ENCODE results near the gene MYEF2. TPM values are rescaled to one million over a fixed set of nuclear protein-coding genes. Genes with fewer than 3 reads are reported as not detected.

The MYEF2 gene
- total and polyA plus RNA-seq, 2 of the 13 experiments (the other 11 are each of a cell fraction or from before 2014, with no cell fraction given), result 10.3 to 10.5 TPM

DNA sequence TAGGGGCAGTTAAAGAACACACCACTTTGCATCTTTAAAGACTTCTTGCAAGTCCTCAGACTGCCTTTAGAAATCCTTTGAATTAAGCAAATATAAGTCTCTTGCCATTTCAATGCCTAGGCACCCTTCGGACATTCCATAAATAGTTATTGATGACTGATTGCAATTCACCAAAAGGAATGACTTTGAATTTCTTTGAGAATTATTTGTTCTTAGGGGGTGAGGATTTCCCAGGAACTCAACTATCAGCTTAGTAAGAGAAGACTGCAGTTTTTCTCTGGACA, 495 bp upstream of the MYEF2 start:
- Histone ChIP-seq H3K36me3 (replicated peaks in 1 of 2; ENCODE audit: control insufficient read depth in 1 of 2, insufficient read depth in 2 of 2, low read length in 2 of 2) (no peaks in the 10 kb centered on the region), H3K9me3 (ENCODE audit: low read length) (no peaks in the 10 kb centered on the region), H2AFZ (ENCODE audit: low read length) (no peak overlapping the region), H3K9ac (ENCODE audit: insufficient read depth, low read depth, low read length) (no peak overlapping the region), H3K4me1 (ENCODE audit: insufficient read depth, low read length) (peaks cover 11% of the 10 kb centered on the region), H3K27me3 (ENCODE audit: control insufficient read depth in 1 of 2, insufficient read depth in 2 of 2, low read length in 2 of 2) (0 out of 5 replicates have a peak, but pooled peaks cover 0 to 4% of the 10 kb centered on the region in 2 experiments), H3K4me3 (replicated peaks in 1 of 3; ENCODE audit: insufficient read depth in 1 of 3, low read depth in 2 of 3, low read length in 3 of 3) (peak overlapping the region; percentile 66 to 68 (median 66); a peak in 4 of 6 replicates), H3K79me2 (ENCODE audit: insufficient read depth, low read length) (peaks cover 4% of the 10 kb centered on the region), H3K27ac (ENCODE audit: extremely low read length, insufficient read depth, low read length) (no peak overlapping the region), H3K4me2 (ENCODE audit: low read depth, low read length) (peak overlapping the region; percentile 54; the same call in 1 of the 2 replicates), H4K20me1 (ENCODE audit: insufficient read depth, low read length) (no peaks in the 10 kb centered on the region)
- intact Hi-C loops (cut with micrococcal nuclease; ENCODE audit: unreplicated experiment), result no loop called here
- POLR2A ChIA-PET, result no interaction called here
- FAIRE-seq (no peak), ATAC-seq (no peak), DNase-seq (ENCODE audit: low spot score) (no peak)
- CTCF ChIA-PET (ENCODE audit: low intra/inter-chr PET ratio, low total read pairs), result no interaction called here
- no TSS peak for BruUV-seq (replicated peaks)
- WGBS (ENCODE audit: low lambda C conversion rate), result 36% methylated on average over 1 of the region's 1 CpG
- no peak for TF ChIP-seq GATA4 (IDR thresholded peaks at IDR 0.05; ENCODE audit: borderline replicate concordance, low read depth)
- no peak for TF ChIP-seq HDAC2 (CRISPR knock-in tag; IDR thresholded peaks at IDR 0.05)
- TF ChIP-seq, protein P1, sequence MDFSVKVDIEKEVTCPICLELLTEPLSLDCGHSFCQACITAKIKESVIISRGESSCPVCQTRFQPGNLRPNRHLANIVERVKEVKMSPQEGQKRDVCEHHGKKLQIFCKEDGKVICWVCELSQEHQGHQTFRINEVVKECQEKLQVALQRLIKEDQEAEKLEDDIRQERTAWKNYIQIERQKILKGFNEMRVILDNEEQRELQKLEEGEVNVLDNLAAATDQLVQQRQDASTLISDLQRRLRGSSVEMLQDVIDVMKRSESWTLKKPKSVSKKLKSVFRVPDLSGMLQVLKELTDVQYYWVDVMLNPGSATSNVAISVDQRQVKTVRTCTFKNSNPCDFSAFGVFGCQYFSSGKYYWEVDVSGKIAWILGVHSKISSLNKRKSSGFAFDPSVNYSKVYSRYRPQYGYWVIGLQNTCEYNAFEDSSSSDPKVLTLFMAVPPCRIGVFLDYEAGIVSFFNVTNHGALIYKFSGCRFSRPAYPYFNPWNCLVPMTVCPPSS (IDR thresholded peaks at IDR 0.05), result no peak
- no peak for TF ChIP-seq MEF2D (CRISPR knock-in tag; IDR thresholded peaks at IDR 0.05)
- TF ChIP-seq, protein P2, sequence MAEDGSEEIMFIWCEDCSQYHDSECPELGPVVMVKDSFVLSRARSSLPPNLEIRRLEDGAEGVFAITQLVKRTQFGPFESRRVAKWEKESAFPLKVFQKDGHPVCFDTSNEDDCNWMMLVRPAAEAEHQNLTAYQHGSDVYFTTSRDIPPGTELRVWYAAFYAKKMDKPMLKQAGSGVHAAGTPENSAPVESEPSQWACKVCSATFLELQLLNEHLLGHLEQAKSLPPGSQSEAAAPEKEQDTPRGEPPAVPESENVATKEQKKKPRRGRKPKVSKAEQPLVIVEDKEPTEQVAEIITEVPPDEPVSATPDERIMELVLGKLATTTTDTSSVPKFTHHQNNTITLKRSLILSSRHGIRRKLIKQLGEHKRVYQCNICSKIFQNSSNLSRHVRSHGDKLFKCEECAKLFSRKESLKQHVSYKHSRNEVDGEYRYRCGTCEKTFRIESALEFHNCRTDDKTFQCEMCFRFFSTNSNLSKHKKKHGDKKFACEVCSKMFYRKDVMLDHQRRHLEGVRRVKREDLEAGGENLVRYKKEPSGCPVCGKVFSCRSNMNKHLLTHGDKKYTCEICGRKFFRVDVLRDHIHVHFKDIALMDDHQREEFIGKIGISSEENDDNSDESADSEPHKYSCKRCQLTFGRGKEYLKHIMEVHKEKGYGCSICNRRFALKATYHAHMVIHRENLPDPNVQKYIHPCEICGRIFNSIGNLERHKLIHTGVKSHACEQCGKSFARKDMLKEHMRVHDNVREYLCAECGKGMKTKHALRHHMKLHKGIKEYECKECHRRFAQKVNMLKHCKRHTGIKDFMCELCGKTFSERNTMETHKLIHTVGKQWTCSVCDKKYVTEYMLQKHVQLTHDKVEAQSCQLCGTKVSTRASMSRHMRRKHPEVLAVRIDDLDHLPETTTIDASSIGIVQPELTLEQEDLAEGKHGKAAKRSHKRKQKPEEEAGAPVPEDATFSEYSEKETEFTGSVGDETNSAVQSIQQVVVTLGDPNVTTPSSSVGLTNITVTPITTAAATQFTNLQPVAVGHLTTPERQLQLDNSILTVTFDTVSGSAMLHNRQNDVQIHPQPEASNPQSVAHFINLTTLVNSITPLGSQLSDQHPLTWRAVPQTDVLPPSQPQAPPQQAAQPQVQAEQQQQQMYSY (CRISPR knock-in tag; IDR thresholded peaks at IDR 0.05), result no peak
- no peak for TF ChIP-seq ZNF33A (CRISPR knock-in tag; IDR thresholded peaks at IDR 0.05; ENCODE audit: borderline replicate concordance)
- no peak for TF ChIP-seq NPAS2 (CRISPR knock-in tag; IDR thresholded peaks at IDR 0.05; ENCODE audit: borderline replicate concordance)
- TF ChIP-seq, protein P3, sequence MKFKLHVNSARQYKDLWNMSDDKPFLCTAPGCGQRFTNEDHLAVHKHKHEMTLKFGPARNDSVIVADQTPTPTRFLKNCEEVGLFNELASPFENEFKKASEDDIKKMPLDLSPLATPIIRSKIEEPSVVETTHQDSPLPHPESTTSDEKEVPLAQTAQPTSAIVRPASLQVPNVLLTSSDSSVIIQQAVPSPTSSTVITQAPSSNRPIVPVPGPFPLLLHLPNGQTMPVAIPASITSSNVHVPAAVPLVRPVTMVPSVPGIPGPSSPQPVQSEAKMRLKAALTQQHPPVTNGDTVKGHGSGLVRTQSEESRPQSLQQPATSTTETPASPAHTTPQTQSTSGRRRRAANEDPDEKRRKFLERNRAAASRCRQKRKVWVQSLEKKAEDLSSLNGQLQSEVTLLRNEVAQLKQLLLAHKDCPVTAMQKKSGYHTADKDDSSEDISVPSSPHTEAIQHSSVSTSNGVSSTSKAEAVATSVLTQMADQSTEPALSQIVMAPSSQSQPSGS (CRISPR knock-in tag; IDR thresholded peaks at IDR 0.05), result no peak
- TF ChIP-seq, protein P4, sequence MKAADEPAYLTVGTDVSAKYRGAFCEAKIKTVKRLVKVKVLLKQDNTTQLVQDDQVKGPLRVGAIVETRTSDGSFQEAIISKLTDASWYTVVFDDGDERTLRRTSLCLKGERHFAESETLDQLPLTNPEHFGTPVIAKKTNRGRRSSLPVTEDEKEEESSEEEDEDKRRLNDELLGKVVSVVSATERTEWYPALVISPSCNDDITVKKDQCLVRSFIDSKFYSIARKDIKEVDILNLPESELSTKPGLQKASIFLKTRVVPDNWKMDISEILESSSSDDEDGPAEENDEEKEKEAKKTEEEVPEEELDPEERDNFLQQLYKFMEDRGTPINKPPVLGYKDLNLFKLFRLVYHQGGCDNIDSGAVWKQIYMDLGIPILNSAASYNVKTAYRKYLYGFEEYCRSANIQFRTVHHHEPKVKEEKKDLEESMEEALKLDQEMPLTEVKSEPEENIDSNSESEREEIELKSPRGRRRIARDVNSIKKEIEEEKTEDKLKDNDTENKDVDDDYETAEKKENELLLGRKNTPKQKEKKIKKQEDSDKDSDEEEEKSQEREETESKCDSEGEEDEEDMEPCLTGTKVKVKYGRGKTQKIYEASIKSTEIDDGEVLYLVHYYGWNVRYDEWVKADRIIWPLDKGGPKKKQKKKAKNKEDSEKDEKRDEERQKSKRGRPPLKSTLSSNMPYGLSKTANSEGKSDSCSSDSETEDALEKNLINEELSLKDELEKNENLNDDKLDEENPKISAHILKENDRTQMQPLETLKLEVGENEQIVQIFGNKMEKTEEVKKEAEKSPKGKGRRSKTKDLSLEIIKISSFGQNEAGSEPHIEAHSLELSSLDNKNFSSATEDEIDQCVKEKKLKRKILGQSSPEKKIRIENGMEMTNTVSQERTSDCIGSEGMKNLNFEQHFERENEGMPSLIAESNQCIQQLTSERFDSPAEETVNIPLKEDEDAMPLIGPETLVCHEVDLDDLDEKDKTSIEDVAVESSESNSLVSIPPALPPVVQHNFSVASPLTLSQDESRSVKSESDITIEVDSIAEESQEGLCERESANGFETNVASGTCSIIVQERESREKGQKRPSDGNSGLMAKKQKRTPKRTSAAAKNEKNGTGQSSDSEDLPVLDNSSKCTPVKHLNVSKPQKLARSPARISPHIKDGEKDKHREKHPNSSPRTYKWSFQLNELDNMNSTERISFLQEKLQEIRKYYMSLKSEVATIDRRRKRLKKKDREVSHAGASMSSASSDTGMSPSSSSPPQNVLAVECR (CRISPR knock-in tag; IDR thresholded peaks at IDR 0.05; ENCODE audit: borderline replicate concordance), result no peak
- TF ChIP-seq HNF4A (CRISPR knock-in tag; IDR thresholded peaks at IDR 0.05), result no peak
- TF ChIP-seq ZMYM3 (CRISPR knock-in tag; IDR thresholded peaks at IDR 0.05), result no peak
- no peak for TF ChIP-seq CCDC6 (CRISPR knock-in tag; IDR thresholded peaks at IDR 0.05)
- in situ Hi-C loops (cut with HindIII; ENCODE audit: extremely low pct_ligation_motif_present, low pct_unique_long_range_greater_than_20kb), result no loop called here
